ENCODE data around the gene PLAGL1. TPM values are rescaled to one million over a fixed set of nuclear protein-coding genes. Genes with fewer than 3 reads are reported as not detected.

Gene PLAGL1
- polyA plus RNA-seq, 2 of the 4 experiments (the other 2 are of a cell fraction) = 4.7 to 8.2 TPM

DNA sequence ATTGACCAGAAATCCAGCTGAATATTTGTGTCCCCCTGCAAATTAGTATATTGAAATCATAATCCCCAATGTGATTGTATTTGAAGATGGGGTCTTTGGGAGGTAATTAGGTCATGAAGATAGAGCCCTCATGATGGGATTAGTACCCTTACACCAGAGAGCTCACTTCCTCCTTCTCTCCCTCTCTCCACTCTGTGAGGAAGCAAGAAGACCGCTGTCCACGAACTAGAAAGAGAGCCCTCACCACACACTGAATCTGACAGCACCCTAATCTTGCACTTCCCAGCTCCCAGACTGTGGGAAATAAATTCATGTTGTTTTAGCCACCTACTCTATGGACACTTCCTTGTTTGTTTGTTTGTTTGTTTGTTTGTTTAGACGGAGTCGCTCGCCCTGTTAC lies 11.9 kb upstream of the PLAGL1 start:
- Histone ChIP-seq H3K27ac (no peak overlapping the region), H3K4me3 (no peak overlapping the region), H3K4me2 (no peak overlapping the region), H3K4me1 (no peaks in the 10 kb centered on the region), H3K9me3 (no peaks in the 10 kb centered on the region)
- ChIA-PET CTCF (interaction anchor here (0.6 kb wide), 1 partner anchor 399 kb away, joined by 3 read pairs; no protein-coding TSS in a partner anchor), POLR2A (no interaction called here)
- ATAC-seq (no peak), DNase-seq (ENCODE audit: low read depth in 1 of 2, low spot score in 1 of 2) (no peak), FAIRE-seq (no peak)
- 71% methylated on average over 5 of the region's 5 CpGs for WGBS (ENCODE audit: missing lambda C conversion rate)
- no peak for TF ChIP-seq MYC (IDR thresholded peaks at IDR 0.05; ENCODE audit: borderline replicate concordance, low read length)
- TF ChIP-seq CHD4 (IDR thresholded peaks at IDR 0.05; ENCODE audit: borderline replicate concordance) = no peak
- TF ChIP-seq HOXA7 (CRISPR knock-in tag; IDR thresholded peaks at IDR 0.05) = no peak
- TF ChIP-seq NFE2L2 (conservative IDR thresholded peaks at IDR 0.05; ENCODE audit: low read length) = no peak
- TF ChIP-seq HEYL (CRISPR knock-in tag; IDR thresholded peaks at IDR 0.05) = no peak
- no peak for TF ChIP-seq POLR2AphosphoS2 (conservative IDR thresholded peaks at IDR 0.05; ENCODE audit: low read length)
- no peak for TF ChIP-seq KDM5A (IDR thresholded peaks at IDR 0.05)
- no peak for TF ChIP-seq POLR2A (IDR thresholded peaks at IDR 0.05; ENCODE audit: low read length)
- no peak for TF ChIP-seq NR3C1 (IDR thresholded peaks at IDR 0.05)
- no peak for TF ChIP-seq FOSL2 (IDR thresholded peaks at IDR 0.05)
- no peak for TF ChIP-seq FOSL2 (CRISPR knock-in tag; IDR thresholded peaks at IDR 0.05)
- TF ChIP-seq KDM1A (IDR thresholded peaks at IDR 0.05; ENCODE audit: low read depth) = no peak
- TF ChIP-seq RAD21 (conservative IDR thresholded peaks at IDR 0.05 in 1 of 2, IDR thresholded peaks at IDR 0.05 in 1 of 2) = no peak
- TF ChIP-seq GATA3 (IDR thresholded peaks at IDR 0.05; ENCODE audit: borderline replicate concordance) = no peak
- TF ChIP-seq CHD2 (IDR thresholded peaks at IDR 0.05; ENCODE audit: low read length, partially characterized antibody) = no peak
- TF ChIP-seq, protein P1, sequence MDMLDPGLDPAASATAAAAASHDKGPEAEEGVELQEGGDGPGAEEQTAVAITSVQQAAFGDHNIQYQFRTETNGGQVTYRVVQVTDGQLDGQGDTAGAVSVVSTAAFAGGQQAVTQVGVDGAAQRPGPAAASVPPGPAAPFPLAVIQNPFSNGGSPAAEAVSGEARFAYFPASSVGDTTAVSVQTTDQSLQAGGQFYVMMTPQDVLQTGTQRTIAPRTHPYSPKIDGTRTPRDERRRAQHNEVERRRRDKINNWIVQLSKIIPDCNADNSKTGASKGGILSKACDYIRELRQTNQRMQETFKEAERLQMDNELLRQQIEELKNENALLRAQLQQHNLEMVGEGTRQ (IDR thresholded peaks at IDR 0.05) = no peak
- TF ChIP-seq, protein P2, sequence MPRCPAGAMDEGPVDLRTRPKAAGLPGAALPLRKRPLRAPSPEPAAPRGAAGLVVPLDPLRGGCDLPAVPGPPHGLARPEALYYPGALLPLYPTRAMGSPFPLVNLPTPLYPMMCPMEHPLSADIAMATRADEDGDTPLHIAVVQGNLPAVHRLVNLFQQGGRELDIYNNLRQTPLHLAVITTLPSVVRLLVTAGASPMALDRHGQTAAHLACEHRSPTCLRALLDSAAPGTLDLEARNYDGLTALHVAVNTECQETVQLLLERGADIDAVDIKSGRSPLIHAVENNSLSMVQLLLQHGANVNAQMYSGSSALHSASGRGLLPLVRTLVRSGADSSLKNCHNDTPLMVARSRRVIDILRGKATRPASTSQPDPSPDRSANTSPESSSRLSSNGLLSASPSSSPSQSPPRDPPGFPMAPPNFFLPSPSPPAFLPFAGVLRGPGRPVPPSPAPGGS (IDR thresholded peaks at IDR 0.05) = no peak

DNA sequence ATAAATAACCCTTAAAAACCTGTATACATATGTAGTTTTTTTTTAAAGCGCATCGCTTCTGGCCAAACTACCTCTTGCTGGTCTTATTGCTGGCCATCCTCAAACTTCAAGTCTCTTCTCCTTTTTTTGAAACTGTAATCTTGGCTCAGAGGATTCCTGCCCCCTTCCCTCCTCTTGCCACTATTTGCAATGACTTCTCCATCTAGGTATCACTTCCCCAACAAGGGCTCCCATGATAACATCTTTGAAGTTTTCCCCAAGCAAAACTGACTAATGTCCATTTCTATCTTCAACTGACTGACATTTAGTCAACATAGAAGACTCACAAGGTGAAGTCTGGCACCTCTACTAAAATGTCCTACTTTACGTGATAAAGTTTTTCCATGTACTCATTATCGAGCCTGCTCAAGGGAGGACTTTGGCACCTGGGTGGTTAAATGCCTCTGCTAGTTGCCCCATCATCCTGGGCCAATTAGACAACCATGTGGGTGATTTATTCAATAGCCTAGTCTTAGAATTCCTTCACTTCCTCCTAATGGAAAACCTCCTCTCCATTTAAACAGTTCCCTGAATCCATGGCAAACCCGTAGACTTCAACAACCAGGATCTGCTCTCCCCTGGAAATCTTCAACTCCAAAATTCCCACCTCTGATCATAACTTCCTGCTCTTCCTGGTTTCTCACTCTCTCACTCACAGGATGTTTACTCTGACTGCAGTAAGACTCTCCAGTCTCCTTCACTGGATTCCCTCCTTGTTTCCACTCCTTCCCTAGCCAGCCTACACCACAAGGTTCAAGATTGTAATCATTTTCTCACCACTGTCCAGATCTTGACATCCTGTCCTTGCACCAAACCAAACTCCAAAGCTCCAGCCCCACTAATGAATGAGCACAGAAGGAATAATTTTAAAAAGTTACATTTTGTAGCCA lies 9.4 kb upstream of the PLAGL1 start:
- Histone ChIP-seq H3K4me3 (no peak overlapping the region), H3K4me2 (no peak overlapping the region), H3K27ac (no peak overlapping the region), H3K9me3 (no peaks in the 10 kb centered on the region), H3K4me1 (no peaks in the 10 kb centered on the region)
- ATAC-seq = no peak
- ChIA-PET CTCF (no interaction called here), POLR2A (no interaction called here)
- 60% methylated on average over 5 of the region's 5 CpGs for WGBS (ENCODE audit: missing lambda C conversion rate)
- FAIRE-seq = no peak
- no peak for DNase-seq (ENCODE audit: low read depth in 1 of 2, low spot score in 1 of 2)
- TF ChIP-seq NR3C1 (IDR thresholded peaks at IDR 0.05) (no peak), NFE2L2 (conservative IDR thresholded peaks at IDR 0.05; ENCODE audit: low read length) (no peak), MAZ (IDR thresholded peaks at IDR 0.05; ENCODE audit: borderline replicate concordance, low read depth, low read length) (no peak), JUNB (IDR thresholded peaks at IDR 0.05) (no peak), ZC3H11A (IDR thresholded peaks at IDR 0.05) (no peak), KDM5A (IDR thresholded peaks at IDR 0.05) (no peak), TFCP2L1 (CRISPR knock-in tag; IDR thresholded peaks at IDR 0.05) (no peak), HDAC2 (IDR thresholded peaks at IDR 0.05) (no peak), POLR2A (IDR thresholded peaks at IDR 0.05; ENCODE audit: low read length) (no peak), HOXB5 (CRISPR knock-in tag; IDR thresholded peaks at IDR 0.05) (no peak), ZSCAN20 (CRISPR knock-in tag; IDR thresholded peaks at IDR 0.05) (no peak), CBX2 (IDR thresholded peaks at IDR 0.05; ENCODE audit: borderline replicate concordance, low read depth) (no peak), HOXA7 (CRISPR knock-in tag; IDR thresholded peaks at IDR 0.05) (no peak), ZNF302 (CRISPR knock-in tag; IDR thresholded peaks at IDR 0.05) (no peak), PHF8 (IDR thresholded peaks at IDR 0.05; ENCODE audit: borderline replicate concordance, low read depth) (no peak), CBX8 (IDR thresholded peaks at IDR 0.05) (no peak)

All from A549 (cell line).